Measurements from ENCODE around the gene TXNL4A.

GRCh38 chr18:79937103-79937860, 51.1 kb downstream of the TXNL4A start:
- TF ChIP-seq CTCF (IDR thresholded peaks at IDR 0.05) (no peak), EZH2phosphoT487 (IDR thresholded peaks at IDR 0.05) (no peak)
